GM23248 (cell line): ENCODE results near the gene FKBP1A.

ENCODE experiments used
- EZH2 ChIP-seq: fragments of 200-600 bp; sonication (generic); IDR thresholded peaks from 2 replicates; pipeline ENCODE4 v1.6.1; 2018; ENCODE audit warnings: antibody characterized with exemption, mild to moderate bottlenecking; ENCODE audit not compliant: insufficient read depth, poor library complexity, severe bottlenecking
- EZH2phosphoT487 ChIP-seq: fragments of 200-600 bp; sonication (generic); IDR thresholded peaks from 2 replicates; pipeline ENCODE4 v1.6.1; 2018; ENCODE audit warnings: antibody characterized with exemption, moderate library complexity, mild to moderate bottlenecking, low read depth; ENCODE audit not compliant: insufficient read depth

GRCh38 chr20:1341561-1342265 lies 51.1 kb downstream of the FKBP1A start:
- TF ChIP-seq EZH2 (no peak), EZH2phosphoT487 (no peak)
